ENCODE measurements around the gene SLC5A6.
A peak's percentile ranks its signal among the peaks of the same experiment; 100 is the strongest.

Gene SLC5A6

DNA sequence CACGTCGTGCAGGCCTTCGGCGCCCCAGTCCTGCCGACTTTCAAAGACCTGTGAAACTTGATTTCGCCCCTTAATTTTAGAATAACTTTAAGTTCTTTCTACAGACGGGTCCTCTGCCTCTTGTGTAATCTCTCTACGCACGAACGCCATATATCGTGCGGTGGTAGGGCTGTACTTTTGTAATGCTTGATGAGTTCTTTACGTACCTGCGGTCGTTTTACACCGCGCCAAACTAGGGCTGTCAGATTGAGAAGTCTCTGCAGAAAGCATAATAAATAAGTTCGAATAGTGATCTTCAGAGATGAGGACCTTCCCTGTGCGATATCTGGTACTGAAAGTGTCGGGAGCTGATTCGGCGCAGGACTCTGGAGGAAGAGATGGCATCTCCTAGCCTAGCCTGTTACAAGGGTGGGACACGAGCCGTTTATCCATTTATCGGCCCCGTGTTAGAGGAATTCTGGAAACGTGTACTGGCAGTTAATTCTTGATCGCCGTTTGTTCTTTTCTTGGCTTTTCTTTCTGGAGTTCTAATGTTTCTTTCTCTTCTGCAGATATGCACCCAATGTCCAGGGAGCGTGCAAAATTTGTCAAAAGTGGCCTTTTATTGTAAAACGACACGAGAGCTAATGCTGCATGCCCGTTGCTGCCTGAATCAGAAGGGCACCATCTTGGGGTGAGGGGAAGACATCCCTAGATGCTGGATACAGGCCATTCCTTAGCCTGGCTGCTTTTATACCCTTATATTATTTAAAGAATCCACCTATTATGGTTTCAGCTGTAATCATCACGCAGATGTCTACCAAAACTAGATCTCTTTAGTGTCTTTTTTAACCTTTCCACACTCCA, 781 bp upstream of the SLC5A6 start:
- TF ChIP-seq MYC (IDR thresholded peaks at IDR 0.05; ENCODE audit: low read depth, low read length) (no peak), CTCF (IDR thresholded peaks at IDR 0.05; ENCODE audit: low read depth, low read length) (no peak), MAX (IDR thresholded peaks at IDR 0.05; ENCODE audit: low read depth, low read length) (no peak), POLR2A (IDR thresholded peaks at IDR 0.05; ENCODE audit: extremely low read depth, insufficient read length) (no peak)
- DNase-seq (ENCODE audit: low read depth): peak; percentile 74
- H3K4me3 ChIP-seq (ENCODE audit: low read depth, low read length): peak overlapping the region; percentile 97

DNA sequence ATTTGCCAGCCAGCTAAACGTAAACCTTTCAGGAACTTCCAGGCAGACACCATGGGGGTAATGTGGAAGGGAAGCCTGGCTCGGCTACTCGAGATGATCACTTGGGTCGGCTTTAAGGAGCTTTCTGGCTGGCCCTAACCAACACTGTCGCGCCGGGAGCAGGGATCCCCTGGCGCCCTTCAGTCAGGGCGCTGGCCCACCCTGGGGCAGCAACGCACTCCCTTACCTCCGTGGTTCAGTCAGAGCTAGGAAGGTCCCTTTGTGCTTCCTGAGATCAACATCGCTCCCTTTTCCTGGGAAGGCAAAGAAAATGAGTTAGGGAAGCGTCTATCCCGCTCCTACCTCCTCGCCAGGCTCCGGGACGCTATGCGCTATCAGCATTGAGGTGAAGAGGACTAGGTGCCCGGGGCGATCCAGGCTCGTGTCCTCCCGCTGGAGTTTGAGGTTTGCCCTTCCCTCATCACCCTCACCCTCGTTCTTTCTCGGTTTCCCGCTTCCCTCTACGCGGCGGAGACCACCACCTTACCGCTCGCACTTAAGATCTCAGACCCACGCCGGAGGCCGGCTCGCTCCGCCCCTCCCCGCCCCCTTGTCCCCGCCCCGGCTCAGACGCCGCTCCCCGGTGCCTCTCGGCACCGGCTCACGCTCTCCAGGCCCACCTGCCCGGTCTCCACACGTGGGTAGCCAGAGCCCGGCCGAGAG, 676 bp downstream of the SLC5A6 start:
- H3K4me3 ChIP-seq (ENCODE audit: low read depth, low read length): peak overlapping the region; percentile 97
- TF ChIP-seq POLR2A (IDR thresholded peaks at IDR 0.05; ENCODE audit: extremely low read depth, insufficient read length): no peak
- no peak for TF ChIP-seq CTCF (IDR thresholded peaks at IDR 0.05; ENCODE audit: low read depth, low read length)
- TF ChIP-seq MYC (IDR thresholded peaks at IDR 0.05; ENCODE audit: low read depth, low read length): no peak; the same call in 1 of the 2 replicates
- no peak for TF ChIP-seq MAX (IDR thresholded peaks at IDR 0.05; ENCODE audit: low read depth, low read length)
- peak; percentile 50 for DNase-seq (ENCODE audit: low read depth)

DNA sequence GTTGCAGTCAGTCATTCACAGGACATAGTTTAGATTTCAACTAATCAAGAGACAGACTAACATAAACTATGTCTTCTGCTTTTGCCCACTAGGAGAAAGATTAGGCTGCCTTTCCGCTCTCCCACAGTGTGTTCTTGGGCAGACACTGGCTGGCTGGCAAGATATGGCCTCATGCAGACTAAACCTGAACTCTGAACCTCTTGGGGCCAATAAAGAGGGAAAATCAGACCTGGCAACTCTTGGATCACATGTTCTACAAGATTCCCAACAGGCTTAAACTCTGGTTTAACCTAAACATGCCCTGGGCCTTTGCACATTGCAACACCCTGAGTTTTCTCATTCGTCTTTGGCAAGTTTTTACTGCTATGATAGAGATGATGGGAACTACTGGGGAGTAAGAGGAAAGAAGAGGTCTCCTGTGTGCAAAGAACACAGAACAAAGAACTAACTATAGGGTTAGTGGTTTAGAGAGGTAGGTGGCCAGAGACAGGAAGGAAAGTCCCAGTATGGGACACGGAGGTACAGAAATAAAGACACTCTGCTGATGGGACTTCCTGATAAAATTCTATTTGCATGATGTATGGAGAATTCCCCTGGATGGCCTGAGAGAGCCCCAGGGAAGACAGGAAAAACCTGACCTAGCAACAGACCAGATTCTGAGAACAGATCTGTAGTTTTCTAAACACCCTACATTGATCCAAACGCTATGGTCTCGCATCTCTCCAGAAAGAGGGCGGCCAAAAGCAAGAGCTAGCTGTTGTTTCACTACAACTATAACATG, 2.3 kb downstream of the SLC5A6 start:
- peak; percentile 22 for DNase-seq (ENCODE audit: low read depth)
- TF ChIP-seq POLR2A (IDR thresholded peaks at IDR 0.05; ENCODE audit: extremely low read depth, insufficient read length): no peak
- no peak for TF ChIP-seq MAX (IDR thresholded peaks at IDR 0.05; ENCODE audit: low read depth, low read length)
- TF ChIP-seq MYC (IDR thresholded peaks at IDR 0.05; ENCODE audit: low read depth, low read length): no peak
- TF ChIP-seq CTCF (IDR thresholded peaks at IDR 0.05; ENCODE audit: low read depth, low read length): no peak
- peak overlapping the region; percentile 25 for H3K4me3 ChIP-seq (ENCODE audit: low read depth, low read length)

GRCh38 chr2:27208486-27209050, 3.5 kb downstream of the SLC5A6 start:
- DNase-seq (ENCODE audit: low read depth): no peak
- TF ChIP-seq CTCF (IDR thresholded peaks at IDR 0.05; ENCODE audit: low read depth, low read length): no peak
- TF ChIP-seq POLR2A (IDR thresholded peaks at IDR 0.05; ENCODE audit: extremely low read depth, insufficient read length): no peak
- TF ChIP-seq MYC (IDR thresholded peaks at IDR 0.05; ENCODE audit: low read depth, low read length): no peak
- TF ChIP-seq MAX (IDR thresholded peaks at IDR 0.05; ENCODE audit: low read depth, low read length): no peak
- H3K4me3 ChIP-seq (ENCODE audit: low read depth, low read length): no peak overlapping the region

- no peak overlapping the region for H3K4me3 ChIP-seq (ENCODE audit: low read depth, low read length)
- no peak for DNase-seq (ENCODE audit: low read depth)
- TF ChIP-seq POLR2A (IDR thresholded peaks at IDR 0.05; ENCODE audit: extremely low read depth, insufficient read length) (no peak), CTCF (IDR thresholded peaks at IDR 0.05; ENCODE audit: low read depth, low read length) (no peak), MYC (IDR thresholded peaks at IDR 0.05; ENCODE audit: low read depth, low read length) (no peak), MAX (IDR thresholded peaks at IDR 0.05; ENCODE audit: low read depth, low read length) (no peak)
These were observed 5.7 kb downstream of the SLC5A6 start for GRCh38 chr2:27206346-27206745.

All from NB4 (cell line).